Peyer's patch (tissue), 4 donors: ENCODE data around the gene TMC1.

ENCODE experiments used
- POLR2A ChIP-seq, 2 donors: fragments of 450-650 bp; IDR thresholded peaks; one replicate each; pipeline ENCODE4 v1.5.1; 2017; ENCODE audit warnings: antibody characterized with exemption in 2 of 2, mild to moderate bottlenecking in 2 of 2, moderate library complexity in 2 of 2
- TF ChIP-seq, protein P1 (sequence below), 6 experiments: fragments of 450-650 bp in 4 of 6; fragments of 200-600 bp in 2 of 6; sonication (generic) in 1 of 6; IDR thresholded peaks; one replicate each; pipeline ENCODE4 v1.5.1; 2017 to 2019; ENCODE audit warnings: antibody characterized with exemption in 6 of 6, mild to moderate bottlenecking in 3 of 6, moderate library complexity in 1 of 6

DNA sequence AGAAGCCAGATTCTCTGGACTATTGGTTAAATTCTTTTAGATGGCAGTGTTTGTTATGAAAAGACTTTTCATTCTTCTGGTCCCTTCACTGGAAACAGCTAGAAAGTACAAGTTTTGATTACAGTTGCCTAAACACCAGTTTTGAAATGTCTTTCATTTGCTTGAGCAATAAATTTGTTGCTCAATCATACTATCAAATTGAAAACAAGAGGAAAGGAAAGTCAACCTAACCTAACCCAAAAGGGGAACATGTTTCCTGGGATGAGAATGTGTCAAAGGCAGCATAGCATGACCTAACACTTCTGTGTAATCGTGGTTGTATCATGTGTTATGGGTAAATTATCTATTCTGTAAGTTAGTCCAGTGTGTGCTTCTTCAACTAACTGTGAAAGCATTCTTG lies 213.2 kb downstream of the TMC1 start:
- no peak for TF ChIP-seq POLR2A (IDR thresholded peaks at IDR 0.05)
- TF ChIP-seq, protein P1, sequence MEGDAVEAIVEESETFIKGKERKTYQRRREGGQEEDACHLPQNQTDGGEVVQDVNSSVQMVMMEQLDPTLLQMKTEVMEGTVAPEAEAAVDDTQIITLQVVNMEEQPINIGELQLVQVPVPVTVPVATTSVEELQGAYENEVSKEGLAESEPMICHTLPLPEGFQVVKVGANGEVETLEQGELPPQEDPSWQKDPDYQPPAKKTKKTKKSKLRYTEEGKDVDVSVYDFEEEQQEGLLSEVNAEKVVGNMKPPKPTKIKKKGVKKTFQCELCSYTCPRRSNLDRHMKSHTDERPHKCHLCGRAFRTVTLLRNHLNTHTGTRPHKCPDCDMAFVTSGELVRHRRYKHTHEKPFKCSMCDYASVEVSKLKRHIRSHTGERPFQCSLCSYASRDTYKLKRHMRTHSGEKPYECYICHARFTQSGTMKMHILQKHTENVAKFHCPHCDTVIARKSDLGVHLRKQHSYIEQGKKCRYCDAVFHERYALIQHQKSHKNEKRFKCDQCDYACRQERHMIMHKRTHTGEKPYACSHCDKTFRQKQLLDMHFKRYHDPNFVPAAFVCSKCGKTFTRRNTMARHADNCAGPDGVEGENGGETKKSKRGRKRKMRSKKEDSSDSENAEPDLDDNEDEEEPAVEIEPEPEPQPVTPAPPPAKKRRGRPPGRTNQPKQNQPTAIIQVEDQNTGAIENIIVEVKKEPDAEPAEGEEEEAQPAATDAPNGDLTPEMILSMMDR (IDR thresholded peaks at IDR 0.05), result no peak
